Measurements from ENCODE around the gene VDR.

VDR gene

GRCh38 chr12:47798382-47798948 is 106.3 kb downstream of the VDR start:
- Histone ChIP-seq H3K9me3 (ENCODE audit: control insufficient read depth, insufficient read depth, low read length) (no peaks in the 10 kb centered on the region), H3K9me2 (replicated peaks; ENCODE audit: control insufficient read depth, low read length) (no peaks in the 10 kb centered on the region), H3K27ac (ENCODE audit: low read depth, low read length) (no peak overlapping the region), H3K27me3 (ENCODE audit: control insufficient read depth, low read length) (no peaks in the 10 kb centered on the region), H3K4me1 (ENCODE audit: control insufficient read depth, low read length) (peaks cover 36% of the 10 kb centered on the region), H4K20me1 (ENCODE audit: control insufficient read depth, insufficient read depth, low read depth, low read length) (peaks cover 33% of the 10 kb centered on the region; the same call in 1 of the 2 replicates), H3K79me2 (ENCODE audit: control insufficient read depth, low read length) (peaks cover 53% of the 10 kb centered on the region), H3K4me3 (ENCODE audit: low read length) (no peak overlapping the region), H3F3A (ENCODE audit: control insufficient read depth, insufficient read depth) (peaks cover 5% of the 10 kb centered on the region; the same call in 1 of the 2 replicates), H3K4me2 (ENCODE audit: low read length) (no peak overlapping the region), H3K36me3 (ENCODE audit: control insufficient read depth, low read length) (peaks cover 94% of the 10 kb centered on the region)
- TF ChIP-seq CTCF (IDR thresholded peaks at IDR 0.05; ENCODE audit: low read depth, low read length, poor library complexity, severe bottlenecking) (no peak), EZH2phosphoT487 (IDR thresholded peaks at IDR 0.05; ENCODE audit: borderline replicate concordance, low read length) (no peak)

- Histone ChIP-seq H3K9me2 (replicated peaks; ENCODE audit: control insufficient read depth, low read length) (no peaks in the 10 kb centered on the region), H3K27me3 (ENCODE audit: control insufficient read depth, low read length) (no peaks in the 10 kb centered on the region), H3K36me3 (ENCODE audit: control insufficient read depth, low read length) (peaks cover 95% of the 10 kb centered on the region), H3K4me1 (ENCODE audit: control insufficient read depth, low read length) (peaks cover 26% of the 10 kb centered on the region), H3K9me3 (ENCODE audit: control insufficient read depth, insufficient read depth, low read length) (no peaks in the 10 kb centered on the region), H3K4me2 (ENCODE audit: low read length) (no peak overlapping the region), H3F3A (ENCODE audit: control insufficient read depth, insufficient read depth) (peaks cover 5% of the 10 kb centered on the region; the same call in 1 of the 2 replicates), H3K4me3 (ENCODE audit: low read length) (no peak overlapping the region), H4K20me1 (ENCODE audit: control insufficient read depth, insufficient read depth, low read depth, low read length) (peaks cover 26% of the 10 kb centered on the region; the same call in 1 of the 2 replicates), H3K27ac (ENCODE audit: low read depth, low read length) (no peak overlapping the region), H3K79me2 (ENCODE audit: control insufficient read depth, low read length) (peaks cover 43% of the 10 kb centered on the region)
- TF ChIP-seq CTCF (IDR thresholded peaks at IDR 0.05; ENCODE audit: low read depth, low read length, poor library complexity, severe bottlenecking) (peak; percentile 64), EZH2phosphoT487 (IDR thresholded peaks at IDR 0.05; ENCODE audit: borderline replicate concordance, low read length) (no peak)
Observed at GRCh38 chr12:47797441-47797840, 107.4 kb downstream of the VDR start.

GRCh38 chr12:47795814-47796411 is 108.9 kb downstream of the VDR start:
- H3K36me3 ChIP-seq (ENCODE audit: control insufficient read depth, low read length) = peaks cover 93% of the 10 kb centered on the region
- H3K27ac ChIP-seq (ENCODE audit: low read depth, low read length) = no peak overlapping the region
- H3K9me3 ChIP-seq (ENCODE audit: control insufficient read depth, insufficient read depth, low read length) = no peaks in the 10 kb centered on the region
- TF ChIP-seq EZH2phosphoT487 (IDR thresholded peaks at IDR 0.05; ENCODE audit: borderline replicate concordance, low read length) = no peak
- no peak for TF ChIP-seq CTCF (IDR thresholded peaks at IDR 0.05; ENCODE audit: low read depth, low read length, poor library complexity, severe bottlenecking)
- no peak overlapping the region for H3K4me3 ChIP-seq (ENCODE audit: low read length)
- H3K79me2 ChIP-seq (ENCODE audit: control insufficient read depth, low read length) = peaks cover 28% of the 10 kb centered on the region
- no peaks in the 10 kb centered on the region for H3K9me2 ChIP-seq (replicated peaks; ENCODE audit: control insufficient read depth, low read length)
- H3K4me1 ChIP-seq (ENCODE audit: control insufficient read depth, low read length) = peaks cover 12% of the 10 kb centered on the region
- H3K4me2 ChIP-seq (ENCODE audit: low read length) = no peak overlapping the region
- 0 out of 2 replicates have a peak, but pooled peaks cover 1% of the 10 kb centered on the region for H3F3A ChIP-seq (ENCODE audit: control insufficient read depth, insufficient read depth)
- H3K27me3 ChIP-seq (ENCODE audit: control insufficient read depth, low read length) = no peaks in the 10 kb centered on the region
- H4K20me1 ChIP-seq (ENCODE audit: control insufficient read depth, insufficient read depth, low read depth, low read length) = peaks cover 12% of the 10 kb centered on the region; the same call in 1 of the 2 replicates
